DOHH2 (cell line): ENCODE data around the gene PRKD3.

Source experiments
- CTCF ChIP-seq: fragments of 200-600 bp; sonication (generic); IDR thresholded peaks from one replicate; pipeline ENCODE4 v1.5.1; 2014; ENCODE audit warnings: antibody characterized with exemption, mild to moderate bottlenecking, low read depth, low read length; ENCODE audit not compliant: poor library complexity, severe bottlenecking
- EZH2phosphoT487 ChIP-seq: fragments of 200-600 bp; sonication (generic); IDR thresholded peaks from 2 replicates; pipeline ENCODE4 v1.6.1; 2017; ENCODE audit warnings: borderline replicate concordance, mild to moderate bottlenecking, antibody characterized with exemption, low read length, moderate library complexity, mixed read lengths

- TF ChIP-seq EZH2phosphoT487 (no peak), CTCF (no peak)
Observed at GRCh38 chr2:37365669-37366068, 41.0 kb upstream of the PRKD3 start.
